ENCODE data around the gene UGT1A1. TPM values are rescaled to one million over a fixed set of nuclear protein-coding genes. Genes with fewer than 3 reads are reported as not detected.
A peak's percentile ranks its signal among the peaks of the same experiment; 100 is the strongest.

Gene UGT1A1
- total and polyA plus RNA-seq, 2 of the 13 experiments (the other 11 are each of a cell fraction or from before 2014, with no cell fraction given): 0.69 to 0.75 TPM

- no peak overlapping the region for H2AFZ ChIP-seq (ENCODE audit: low read length)
- H3K9me3 ChIP-seq (ENCODE audit: low read length): no peaks in the 10 kb centered on the region
- H3K9ac ChIP-seq (ENCODE audit: insufficient read depth, low read depth, low read length): no peak overlapping the region
- no peak overlapping the region for H3K4me3 ChIP-seq (replicated peaks in 1 of 3; ENCODE audit: insufficient read depth in 1 of 3, low read depth in 2 of 3, low read length in 3 of 3)
- in situ Hi-C loops (cut with HindIII; ENCODE audit: extremely low pct_ligation_motif_present, low pct_unique_long_range_greater_than_20kb): no loop called here
- intact Hi-C loops (cut with micrococcal nuclease; ENCODE audit: unreplicated experiment): no loop called here
- CTCF ChIA-PET (ENCODE audit: low intra/inter-chr PET ratio, low total read pairs): no interaction called here
- POLR2A ChIA-PET: no interaction called here
- H3K27me3 ChIP-seq (ENCODE audit: control insufficient read depth in 1 of 2, insufficient read depth in 2 of 2, low read length in 2 of 2): peaks cover 7 to 36% of the 10 kb centered on the region in 2 experiments; a peak in 4 of 5 replicates
- no peak overlapping the region for H3K4me2 ChIP-seq (ENCODE audit: low read depth, low read length)
- H3K27ac ChIP-seq (ENCODE audit: extremely low read length, insufficient read depth, low read length): no peak overlapping the region
- no peak for TF ChIP-seq YEATS4 (CRISPR knock-in tag; IDR thresholded peaks at IDR 0.05; ENCODE audit: borderline replicate concordance)
- TF ChIP-seq ZNF850 (CRISPR knock-in tag; conservative IDR thresholded peaks at IDR 0.05): no peak
- TF ChIP-seq THAP11 (CRISPR knock-in tag; IDR thresholded peaks at IDR 0.05): no peak
- TF ChIP-seq HMG20A (CRISPR knock-in tag; IDR thresholded peaks at IDR 0.05; ENCODE audit: borderline replicate concordance): no peak
- TF ChIP-seq GTF3A (CRISPR knock-in tag; conservative IDR thresholded peaks at IDR 0.05): no peak
- no peak for TF ChIP-seq PAWR (CRISPR knock-in tag; IDR thresholded peaks at IDR 0.05; ENCODE audit: borderline replicate concordance)
- TF ChIP-seq TBX3 (IDR thresholded peaks at IDR 0.05; ENCODE audit: borderline replicate concordance): no peak
- TF ChIP-seq SP5 (CRISPR knock-in tag; IDR thresholded peaks at IDR 0.05; ENCODE audit: borderline replicate concordance, low read depth): no peak
- TF ChIP-seq ELF4 (CRISPR knock-in tag; IDR thresholded peaks at IDR 0.05; ENCODE audit: borderline replicate concordance): no peak
- no peak for TF ChIP-seq ZNF83 (CRISPR knock-in tag; IDR thresholded peaks at IDR 0.05; ENCODE audit: borderline replicate concordance)
- no peak for TF ChIP-seq ZFP82 (CRISPR knock-in tag; IDR thresholded peaks at IDR 0.05; ENCODE audit: borderline replicate concordance)
- no peak for TF ChIP-seq SALL2 (CRISPR knock-in tag; IDR thresholded peaks at IDR 0.05)
- TF ChIP-seq SP2 (CRISPR knock-in tag; IDR thresholded peaks at IDR 0.05): no peak
- TF ChIP-seq ZEB1 (IDR thresholded peaks at IDR 0.05; ENCODE audit: insufficient replicate concordance, low read depth): no peak
- no peak for TF ChIP-seq MAF1 (CRISPR knock-in tag; IDR thresholded peaks at IDR 0.05; ENCODE audit: borderline replicate concordance)
- TF ChIP-seq ISX (CRISPR knock-in tag; conservative IDR thresholded peaks at IDR 0.05): no peak
- TF ChIP-seq NRL (CRISPR knock-in tag; IDR thresholded peaks at IDR 0.05; ENCODE audit: borderline replicate concordance): no peak
- no peak for TF ChIP-seq KDM2A (CRISPR knock-in tag; IDR thresholded peaks at IDR 0.05; ENCODE audit: borderline replicate concordance, low read depth)
- 63% methylated on average over 3 of the region's 3 CpGs for WGBS (ENCODE audit: low lambda C conversion rate)
- peaks cover 23% of the 10 kb centered on the region for H3K4me1 ChIP-seq (ENCODE audit: insufficient read depth, low read length)
- no peaks in the 10 kb centered on the region for H3K79me2 ChIP-seq (ENCODE audit: insufficient read depth, low read length)
- H4K20me1 ChIP-seq (ENCODE audit: insufficient read depth, low read length): no peaks in the 10 kb centered on the region
- BruUV-seq (replicated peaks): no TSS peak
- DNase-seq (ENCODE audit: low spot score) (no peak), ATAC-seq (peak; percentile 18), FAIRE-seq (no peak)
- H3K36me3 ChIP-seq (replicated peaks in 1 of 2; ENCODE audit: control insufficient read depth in 1 of 2, insufficient read depth in 2 of 2, low read length in 2 of 2): no peaks in the 10 kb centered on the region
These were observed 57.4 kb downstream of the UGT1A1 start for GRCh38 chr2:233817361-233817911.
